IgD-negative memory B cell (primary cell): ENCODE data around the gene GSG1L. TPM values are rescaled to one million over a fixed set of nuclear protein-coding genes. Genes with fewer than 3 reads are reported as not detected.

Experiments
- H3K27ac Mint-ChIP-seq, 3 donors: one replicate each; pipeline ENCODE4 v1.8.0; 2020 to 2022; ENCODE audit warnings: mild to moderate bottlenecking in 3 of 3, mixed read lengths in 3 of 3, moderate library complexity in 1 of 3
- H3K27me3 Mint-ChIP-seq: one replicate; pipeline ENCODE4 v1.8.0; 2021; ENCODE audit warnings: mixed read lengths
- H3K36me3 Mint-ChIP-seq: one replicate; pipeline ENCODE4 v1.8.0; 2020; ENCODE audit warnings: mild to moderate bottlenecking, mixed read lengths
- H3K4me1 Mint-ChIP-seq, 3 donors: one replicate each; pipeline ENCODE4 v1.8.0; 2020 to 2022; ENCODE audit warnings: mixed read lengths in 3 of 3, mild to moderate bottlenecking in 1 of 3
- H3K4me3 Mint-ChIP-seq, 4 donors: one replicate each; pipeline ENCODE4 v1.8.0; 2020 to 2022; ENCODE audit warnings: mild to moderate bottlenecking in 4 of 4, mixed read lengths in 4 of 4, moderate library complexity in 3 of 4
- H3K9me3 Mint-ChIP-seq, 3 donors: one replicate each; pipeline ENCODE4 v1.8.0; 2020 to 2021; ENCODE audit warnings: mixed read lengths in 3 of 3, mild to moderate bottlenecking in 1 of 3
- polyA plus RNA-seq: library from polyadenylated mRNA; unstranded; fragments of 300-500 nt; fragmentation: Illumina TruSeq; gene quantifications from one replicate; pipeline ENCODE4 v1.2.3, GENCODE V29; 2021

GSG1L gene
- polyA plus RNA-seq, 1 donor from 2014 or later: not detected

DNA sequence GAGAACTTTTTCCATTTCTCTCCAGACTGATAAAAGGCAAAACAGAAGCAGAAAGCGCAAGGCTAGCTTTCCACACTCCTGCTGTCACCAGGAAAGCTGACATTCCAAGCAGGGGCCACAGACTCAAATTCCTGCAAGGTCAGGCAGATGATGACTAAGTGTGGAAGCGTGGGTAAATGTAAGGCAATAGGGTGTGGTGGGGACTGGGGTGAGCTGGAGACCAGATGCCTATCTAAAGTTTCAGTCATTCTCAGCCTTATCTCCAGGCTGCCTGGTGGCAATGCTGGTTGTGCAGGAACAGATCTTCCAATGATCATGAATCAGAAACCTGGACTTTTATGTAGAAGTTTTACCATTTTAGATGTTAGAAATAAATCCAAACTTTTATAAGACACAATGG is 224.1 kb downstream of the GSG1L start:
- Mint-ChIP-seq H3K4me1 (no peaks in the 10 kb centered on the region), H3K27me3 (peaks cover 10% of the 10 kb centered on the region), H3K9me3 (peaks cover 3 to 7% (median 5%) of the 10 kb centered on the region in 3 donors), H3K27ac (no peak overlapping the region), H3K4me3 (no peak overlapping the region), H3K36me3 (no peaks in the 10 kb centered on the region)

DNA sequence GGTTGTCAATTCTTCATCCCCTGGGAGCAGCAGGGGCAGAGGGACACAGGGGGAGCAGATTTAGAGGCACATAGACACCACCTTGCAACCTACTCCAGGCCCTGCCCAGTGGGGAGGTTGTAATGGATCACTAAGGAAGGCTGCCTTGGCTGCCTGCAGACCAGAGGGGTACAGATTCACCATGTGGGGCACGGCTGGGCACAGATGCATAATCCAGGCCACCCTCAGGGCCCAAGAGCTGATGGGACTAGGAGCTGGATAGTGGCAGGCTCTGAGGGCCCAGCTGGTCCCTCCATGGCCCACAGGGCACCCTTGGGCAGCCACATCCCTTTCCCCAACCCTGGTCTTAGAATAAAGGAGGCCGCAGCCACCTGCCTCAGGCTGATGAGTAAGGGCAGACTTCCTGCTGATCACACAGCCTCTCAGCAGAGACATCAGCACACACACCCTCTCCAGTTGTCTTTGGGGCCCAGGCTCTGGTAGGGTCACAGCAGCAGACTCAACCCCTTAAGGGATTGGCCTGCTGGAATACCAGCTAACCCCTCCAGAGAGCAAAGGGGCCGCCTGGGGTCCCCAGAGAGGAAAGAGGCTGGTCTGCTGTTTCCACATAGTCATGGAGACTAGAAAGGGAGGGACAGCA is 224.9 kb downstream of the GSG1L start:
- H3K4me3 Mint-ChIP-seq: no peak overlapping the region
- H3K4me1 Mint-ChIP-seq: no peaks in the 10 kb centered on the region
- H3K27me3 Mint-ChIP-seq: peaks cover 7% of the 10 kb centered on the region
- no peak overlapping the region for H3K27ac Mint-ChIP-seq
- no peaks in the 10 kb centered on the region for H3K36me3 Mint-ChIP-seq
- H3K9me3 Mint-ChIP-seq: peaks cover 3 to 7% (median 5%) of the 10 kb centered on the region in 3 donors

DNA sequence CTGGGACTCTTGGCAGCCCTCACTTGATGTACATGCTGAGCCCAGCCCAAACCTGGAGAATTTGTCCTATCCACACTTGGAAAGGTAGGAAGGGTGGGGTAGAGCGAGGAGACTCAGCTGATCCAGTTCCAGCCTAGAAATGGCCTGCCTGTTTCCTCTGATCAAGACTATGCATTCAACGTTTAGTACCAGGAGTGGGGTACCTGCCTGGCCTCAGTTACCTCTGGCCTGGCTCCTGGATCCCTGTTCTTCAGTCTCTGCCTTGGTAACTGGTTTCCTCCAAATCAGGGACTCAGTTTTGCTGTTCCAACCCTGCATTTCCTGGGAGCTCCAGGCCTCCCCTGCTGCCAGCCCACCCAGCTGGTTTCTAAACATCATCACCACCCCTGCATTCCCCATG is 233.5 kb downstream of the GSG1L start:
- H3K4me3 Mint-ChIP-seq: no peak overlapping the region
- no peaks in the 10 kb centered on the region for H3K4me1 Mint-ChIP-seq
- peaks cover 1% of the 10 kb centered on the region for H3K27me3 Mint-ChIP-seq
- peaks cover 11 to 19% (median 11%) of the 10 kb centered on the region in 3 donors for H3K9me3 Mint-ChIP-seq
- H3K36me3 Mint-ChIP-seq: no peaks in the 10 kb centered on the region
- no peak overlapping the region for H3K27ac Mint-ChIP-seq

DNA sequence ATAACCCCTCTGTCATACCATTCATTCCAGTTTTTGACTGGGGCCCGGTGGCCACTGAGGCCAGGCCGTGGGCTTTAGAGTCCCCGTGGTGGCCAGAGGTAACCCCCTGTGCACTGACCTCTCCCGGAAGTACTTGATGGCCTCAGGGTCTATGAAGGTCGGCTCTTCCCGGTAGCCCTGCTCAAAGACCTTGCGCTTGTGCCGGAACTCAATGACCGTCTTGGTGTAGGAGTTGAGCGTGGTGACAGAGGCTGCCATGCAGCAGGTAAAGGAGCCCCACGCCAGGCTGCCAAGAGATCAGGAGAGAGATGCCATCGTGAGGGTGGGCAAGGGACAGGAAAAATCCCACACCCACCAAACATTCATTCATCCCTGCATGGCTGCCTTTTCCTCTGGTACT is 234.8 kb downstream of the GSG1L start:
- Mint-ChIP-seq H3K4me1 (no peaks in the 10 kb centered on the region), H3K27me3 (peaks cover 2% of the 10 kb centered on the region), H3K27ac (no peak overlapping the region), H3K36me3 (no peaks in the 10 kb centered on the region), H3K4me3 (peak overlapping the region in 1 of 4 donors; percentile 17), H3K9me3 (peaks cover 11 to 19% (median 11%) of the 10 kb centered on the region in 3 donors)

DNA sequence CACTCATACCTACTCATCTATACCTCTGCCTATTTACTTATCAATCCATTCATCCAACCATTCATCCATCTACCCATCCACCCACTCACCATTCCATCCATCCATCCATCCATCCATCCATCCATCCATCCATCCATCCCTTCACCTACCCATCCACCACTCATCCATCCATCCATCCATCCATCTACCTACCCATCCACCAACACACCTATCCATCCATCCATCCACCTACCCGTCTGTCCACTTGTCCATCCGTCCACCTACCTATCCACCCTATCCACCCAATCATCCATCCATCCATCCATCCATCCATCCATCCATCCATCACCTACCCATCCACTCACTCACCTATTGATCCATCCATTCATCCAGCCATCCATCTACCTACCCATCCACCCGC is 235.7 kb downstream of the GSG1L start:
- Mint-ChIP-seq H3K4me1 (no peaks in the 10 kb centered on the region), H3K36me3 (no peaks in the 10 kb centered on the region), H3K4me3 (peak overlapping the region in 1 of 4 donors; percentile 78), H3K27me3 (peaks cover 9% of the 10 kb centered on the region), H3K9me3 (peaks cover 10 to 17% (median 11%) of the 10 kb centered on the region in 3 donors), H3K27ac (no peak overlapping the region)

DNA sequence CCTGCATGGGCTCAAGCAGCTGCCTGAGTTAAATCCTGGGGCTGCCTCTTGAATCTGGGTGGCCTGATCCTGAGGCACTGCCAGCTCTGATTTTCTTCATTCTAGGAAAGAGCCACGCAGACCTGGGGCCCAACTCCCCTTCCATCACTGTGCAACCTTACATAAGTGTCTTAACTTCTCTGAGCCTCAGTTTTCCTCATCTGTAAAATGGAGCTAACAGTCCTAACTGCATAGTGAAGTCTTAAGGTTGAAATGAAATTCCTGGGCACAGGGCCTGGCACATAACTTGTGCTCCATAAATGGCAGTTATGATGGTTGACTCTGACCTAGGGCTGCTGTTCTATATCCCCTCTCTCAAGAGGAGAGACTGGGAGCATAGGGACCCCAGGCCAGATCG is 236.6 kb downstream of the GSG1L start:
- Mint-ChIP-seq H3K9me3 (peaks cover 9 to 14% (median 10%) of the 10 kb centered on the region in 3 donors), H3K36me3 (no peaks in the 10 kb centered on the region), H3K27me3 (peaks cover 9% of the 10 kb centered on the region), H3K4me1 (no peaks in the 10 kb centered on the region), H3K27ac (no peak overlapping the region), H3K4me3 (no peak overlapping the region)

DNA sequence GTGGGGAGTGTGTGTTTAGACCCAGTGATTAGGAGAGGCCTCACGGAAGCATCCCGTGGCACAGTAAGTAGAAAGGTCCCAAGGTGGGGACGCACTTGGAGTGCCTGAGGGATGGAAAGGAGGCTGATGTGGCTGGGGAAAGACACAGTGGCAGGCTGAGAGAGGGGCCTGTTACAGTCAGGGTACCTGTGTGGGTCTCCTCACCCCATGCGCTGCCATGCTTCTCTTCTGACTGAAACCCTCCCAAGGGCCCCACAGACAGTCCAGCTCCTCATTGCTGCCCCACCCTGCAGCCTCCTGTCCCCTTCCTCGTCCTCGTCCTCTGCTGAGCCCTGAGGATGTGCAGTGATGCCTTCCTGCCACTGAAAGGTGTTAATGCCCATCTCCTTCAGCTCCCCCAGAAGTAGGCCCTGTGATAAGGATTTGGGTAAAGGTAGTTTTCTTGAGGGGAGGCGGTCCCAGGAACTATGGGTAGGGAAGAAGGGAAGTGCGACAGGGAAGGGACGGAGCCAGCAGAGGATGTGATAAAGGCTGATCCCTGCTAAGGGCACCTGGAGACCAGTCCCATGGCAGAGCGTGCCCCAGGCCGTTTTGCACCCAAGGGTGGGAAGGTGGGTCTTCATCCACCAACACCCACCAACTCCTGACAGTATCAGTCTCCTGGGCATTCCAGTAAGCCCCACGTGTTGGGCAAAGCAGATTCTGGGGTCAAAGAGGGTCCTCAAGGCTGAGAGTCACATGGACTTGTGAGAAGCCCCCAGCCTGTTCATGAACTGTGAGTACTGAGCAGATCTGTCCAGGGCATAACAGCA is 237.2 kb downstream of the GSG1L start:
- H3K4me1 Mint-ChIP-seq: no peaks in the 10 kb centered on the region
- no peak overlapping the region for H3K27ac Mint-ChIP-seq
- no peak overlapping the region for H3K4me3 Mint-ChIP-seq
- no peaks in the 10 kb centered on the region for H3K36me3 Mint-ChIP-seq
- H3K9me3 Mint-ChIP-seq: peaks cover 9 to 14% (median 10%) of the 10 kb centered on the region in 3 donors
- peaks cover 9% of the 10 kb centered on the region for H3K27me3 Mint-ChIP-seq

DNA sequence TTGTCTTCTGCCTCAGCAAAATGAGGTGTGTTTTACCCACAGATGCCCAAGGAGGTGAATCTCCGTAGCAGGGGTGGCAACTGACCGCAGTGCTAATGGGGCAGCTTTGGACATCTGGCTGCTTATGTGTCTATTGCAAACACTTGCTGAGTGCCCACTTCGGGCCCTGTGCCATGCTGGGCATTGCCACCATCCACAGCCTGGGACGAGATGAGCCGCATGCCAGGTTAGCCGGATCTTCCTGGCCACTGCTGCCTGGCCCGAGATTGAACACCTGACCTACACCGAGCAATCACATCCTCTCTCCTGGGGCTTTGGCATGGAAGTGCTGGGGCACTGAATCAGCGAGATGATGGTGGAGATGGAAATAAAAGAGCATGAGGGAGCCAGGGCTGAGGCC is 238.7 kb downstream of the GSG1L start:
- no peak overlapping the region for H3K27ac Mint-ChIP-seq
- peaks cover 10% of the 10 kb centered on the region for H3K27me3 Mint-ChIP-seq
- no peak overlapping the region for H3K4me3 Mint-ChIP-seq
- H3K36me3 Mint-ChIP-seq: no peaks in the 10 kb centered on the region
- H3K9me3 Mint-ChIP-seq: peaks cover 6% of the 10 kb centered on the region in 3 donors
- no peaks in the 10 kb centered on the region for H3K4me1 Mint-ChIP-seq

DNA sequence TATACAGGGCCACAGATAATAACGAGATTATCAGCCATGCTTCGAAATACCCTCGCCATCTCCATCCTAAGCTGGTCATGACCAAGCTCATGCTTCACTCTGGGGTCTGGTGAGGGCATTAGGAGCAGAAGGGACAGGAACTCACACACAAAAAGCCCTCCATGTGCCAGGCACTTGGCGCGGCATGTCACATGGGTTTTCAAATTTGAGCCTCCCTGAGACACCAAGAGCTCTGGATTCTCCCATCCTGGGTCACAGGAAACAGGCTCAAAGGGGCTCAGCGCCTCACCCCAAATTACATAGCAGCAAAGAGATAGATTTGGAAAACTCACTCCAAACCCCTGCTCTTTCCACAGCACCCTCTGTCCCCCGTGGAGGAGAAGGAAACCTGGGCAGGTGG is 239.5 kb downstream of the GSG1L start:
- Mint-ChIP-seq H3K27me3 (peaks cover 10% of the 10 kb centered on the region), H3K27ac (no peak overlapping the region), H3K4me3 (no peak overlapping the region), H3K4me1 (no peaks in the 10 kb centered on the region), H3K36me3 (no peaks in the 10 kb centered on the region), H3K9me3 (peaks cover 1 to 8% (median 3%) of the 10 kb centered on the region in 3 donors)

DNA sequence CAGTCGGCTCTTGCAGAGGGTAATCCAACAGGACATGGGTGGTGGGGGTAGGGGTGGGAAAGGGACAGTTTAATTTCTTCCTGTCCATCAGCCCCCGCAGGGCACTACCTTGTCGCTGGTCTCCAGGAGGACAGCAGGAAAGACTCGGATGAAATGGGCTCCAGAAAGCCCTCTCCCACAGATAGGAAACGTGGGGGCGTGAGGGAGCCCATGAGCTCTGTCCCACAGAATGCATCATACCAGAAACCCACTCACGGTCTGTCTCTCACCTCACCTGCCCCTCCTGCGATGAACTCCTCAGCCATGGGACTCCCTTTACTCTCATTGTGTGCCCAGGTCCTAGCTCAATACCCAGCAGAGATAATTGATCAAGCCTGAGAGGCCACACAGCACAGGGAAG is 240.1 kb downstream of the GSG1L start:
- Mint-ChIP-seq H3K36me3 (no peaks in the 10 kb centered on the region), H3K27ac (no peak overlapping the region), H3K9me3 (peaks cover 0 to 6% (median 0%) of the 10 kb centered on the region in 3 donors), H3K4me1 (no peaks in the 10 kb centered on the region), H3K4me3 (no peak overlapping the region), H3K27me3 (peaks cover 11% of the 10 kb centered on the region)

DNA sequence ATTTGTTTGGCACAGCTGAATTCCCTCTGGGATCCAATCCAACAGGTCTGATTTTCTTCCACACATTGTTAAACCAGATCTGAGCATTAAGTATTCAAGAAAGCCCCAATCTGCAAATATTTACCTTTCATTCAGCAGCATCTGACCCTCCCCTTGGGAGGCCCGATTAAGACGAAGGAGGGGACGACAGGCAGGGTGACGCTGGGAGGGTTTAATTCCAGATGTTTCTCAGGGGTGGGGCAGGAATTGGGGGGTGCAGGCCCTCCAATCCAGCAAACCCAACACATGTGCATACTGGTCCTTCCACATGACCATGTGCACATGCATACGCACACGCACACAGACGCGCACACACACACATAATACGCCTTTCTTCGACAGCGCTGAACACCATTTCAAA is 240.5 kb downstream of the GSG1L start:
- Mint-ChIP-seq H3K27ac (no peak overlapping the region), H3K4me1 (no peaks in the 10 kb centered on the region), H3K4me3 (no peak overlapping the region), H3K27me3 (peaks cover 11% of the 10 kb centered on the region), H3K36me3 (no peaks in the 10 kb centered on the region), H3K9me3 (peaks cover 0 to 6% (median 0%) of the 10 kb centered on the region in 3 donors)

DNA sequence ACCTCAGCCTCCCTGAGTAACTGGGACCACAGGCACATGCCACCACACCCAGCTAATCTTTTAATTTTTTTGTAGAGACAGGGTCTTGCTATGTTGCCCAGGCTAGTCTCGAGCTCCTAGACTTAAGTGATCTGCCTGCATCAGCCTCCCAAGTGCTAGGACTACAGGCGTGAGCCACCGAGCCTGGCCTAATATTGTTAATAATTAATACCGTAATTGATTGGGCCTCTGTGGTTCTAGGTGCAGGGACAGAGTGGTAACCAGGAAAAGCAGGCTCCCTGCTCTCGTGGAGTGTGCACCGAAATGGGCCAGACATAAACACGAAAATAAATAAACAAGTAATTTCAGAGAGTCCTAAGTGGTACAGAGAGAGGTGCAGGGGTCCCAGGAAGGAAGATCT is 241.0 kb downstream of the GSG1L start:
- Mint-ChIP-seq H3K27ac (no peak overlapping the region), H3K27me3 (peaks cover 11% of the 10 kb centered on the region), H3K9me3 (peaks cover 0 to 6% (median 0%) of the 10 kb centered on the region in 3 donors), H3K4me1 (no peaks in the 10 kb centered on the region), H3K4me3 (no peak overlapping the region), H3K36me3 (no peaks in the 10 kb centered on the region)

DNA sequence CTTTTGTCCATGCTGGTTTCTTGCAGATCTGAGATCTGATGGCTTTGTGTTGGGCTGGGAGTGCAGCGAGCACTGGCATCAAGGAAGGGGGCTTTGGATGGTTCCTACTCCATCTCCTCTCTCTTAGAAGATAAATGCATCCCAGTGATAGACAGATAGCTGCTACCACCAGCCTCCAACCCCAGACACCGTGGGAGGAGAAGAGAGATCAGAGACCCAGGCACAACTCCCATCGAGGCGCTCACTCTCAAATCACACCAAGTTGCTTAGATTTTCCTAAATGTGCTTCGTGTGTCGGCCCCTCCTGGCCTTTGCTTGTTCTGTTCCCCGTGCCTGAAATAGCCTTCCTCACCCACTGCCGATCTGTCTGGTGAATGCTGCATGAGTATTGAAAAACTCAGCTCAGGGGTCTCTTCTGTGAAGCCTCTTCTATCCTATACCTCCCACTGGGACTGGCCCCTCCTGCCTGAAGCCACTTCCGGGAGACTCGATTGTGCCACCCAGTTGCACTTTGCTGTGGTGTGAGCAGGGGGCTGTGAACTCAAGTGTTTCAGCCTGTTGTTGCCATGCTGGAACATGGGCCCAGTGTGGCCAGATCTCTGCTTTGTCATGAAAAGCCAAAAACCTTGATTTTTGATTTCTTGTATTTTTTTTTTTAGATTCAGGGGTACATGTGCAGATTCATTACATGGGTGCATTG is 242.7 kb downstream of the GSG1L start:
- H3K27me3 Mint-ChIP-seq: peaks cover 11% of the 10 kb centered on the region
- no peaks in the 10 kb centered on the region for H3K36me3 Mint-ChIP-seq
- no peak overlapping the region for H3K4me3 Mint-ChIP-seq
- H3K9me3 Mint-ChIP-seq: peaks cover 0 to 4% (median 0%) of the 10 kb centered on the region in 3 donors
- no peak overlapping the region for H3K27ac Mint-ChIP-seq
- no peaks in the 10 kb centered on the region for H3K4me1 Mint-ChIP-seq

DNA sequence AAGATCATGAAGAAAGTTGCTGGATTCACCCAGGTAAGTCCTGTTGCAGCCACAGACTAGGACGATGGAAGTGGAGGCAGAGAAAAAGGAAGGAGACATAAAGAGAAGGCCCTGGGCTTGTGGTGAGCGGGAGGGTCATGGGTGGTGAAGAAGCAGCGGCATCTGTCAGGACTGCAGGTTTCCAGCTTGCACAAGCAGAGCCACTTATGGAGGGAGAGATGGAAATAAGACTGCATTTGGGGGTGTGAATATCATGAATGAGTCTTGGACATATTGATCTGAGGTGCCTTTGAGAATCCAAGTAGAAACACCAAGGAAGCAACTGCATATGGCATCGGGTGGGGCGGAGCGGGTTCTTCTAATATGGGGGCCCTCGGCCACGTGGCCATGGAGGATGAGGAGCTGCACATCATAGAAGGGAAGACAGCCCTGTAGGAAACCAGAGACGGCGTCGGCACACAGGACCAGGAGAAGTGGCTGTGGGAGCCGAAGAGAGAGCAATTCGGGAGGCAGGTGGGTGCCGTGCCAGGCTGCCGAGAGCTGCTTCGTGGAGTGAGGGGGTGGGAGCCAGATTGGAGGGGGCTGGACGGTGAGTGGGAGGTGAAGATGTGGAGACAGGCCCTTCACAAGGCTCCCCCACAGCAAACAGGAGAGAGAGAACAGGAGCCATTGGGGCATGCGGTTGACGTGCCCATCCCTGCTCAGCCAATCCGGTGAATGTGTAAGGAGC is 243.5 kb downstream of the GSG1L start:
- Mint-ChIP-seq H3K4me1 (no peaks in the 10 kb centered on the region), H3K36me3 (no peaks in the 10 kb centered on the region), H3K9me3 (peaks cover 0 to 4% (median 3%) of the 10 kb centered on the region in 3 donors), H3K27ac (no peak overlapping the region), H3K27me3 (peaks cover 11% of the 10 kb centered on the region), H3K4me3 (no peak overlapping the region)

DNA sequence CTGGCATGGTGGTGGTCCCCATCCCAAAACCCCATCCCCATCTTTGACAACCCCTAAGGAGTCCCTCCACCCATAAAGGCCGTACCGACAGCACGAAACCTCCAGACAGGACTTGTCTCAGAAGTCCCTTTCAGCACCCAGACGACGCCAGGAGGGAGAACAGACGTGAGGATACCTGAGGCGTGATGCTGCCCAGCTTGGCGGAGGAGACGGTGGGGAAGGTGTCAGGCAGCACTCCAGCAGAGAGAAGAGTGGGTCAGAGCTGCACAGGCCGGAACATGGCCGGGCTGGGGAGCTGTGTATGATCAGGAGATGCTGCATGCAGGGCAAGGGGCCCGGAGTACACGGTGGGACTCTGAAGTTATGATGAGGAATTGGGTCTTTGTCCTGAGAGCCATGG is 244.2 kb downstream of the GSG1L start:
- H3K27ac Mint-ChIP-seq: no peak overlapping the region

More for the DNA sequence above, 244.2 kb downstream of the GSG1L start:
- Mint-ChIP-seq H3K27me3 (peaks cover 11% of the 10 kb centered on the region), H3K36me3 (no peaks in the 10 kb centered on the region), H3K9me3 (peaks cover 0 to 4% (median 3%) of the 10 kb centered on the region in 3 donors), H3K4me1 (no peaks in the 10 kb centered on the region), H3K4me3 (no peak overlapping the region)
